Neuronal stem cell (in vitro differentiated cells): ENCODE data around the gene BRSK2.
A peak's percentile ranks its signal among the peaks of the same experiment; 100 is the strongest.

Experiments used
- DNase-seq: peaks from one replicate; pipeline ENCODE4 v3.0.0-alpha.2; 2013; ENCODE audit warnings: low spot score
- H2AFZ ChIP-seq: one replicate; pipeline ENCODE4 v1.6.1; 2013; ENCODE audit warnings: mild to moderate bottlenecking, low read length, inconsistent platforms
- H2AK5ac ChIP-seq: 2 replicates; pipeline ENCODE4 v1.6.1; 2013; ENCODE audit warnings: low read depth, mild to moderate bottlenecking, inconsistent platforms, low read length, moderate library complexity, mixed read lengths
- H2BK120ac ChIP-seq: 2 replicates; pipeline ENCODE4 v1.6.1; 2013; ENCODE audit warnings: low read depth, mild to moderate bottlenecking, inconsistent platforms, low read length, moderate library complexity, mixed read lengths
- H2BK12ac ChIP-seq: one replicate; pipeline ENCODE4 v1.6.1; 2013; ENCODE audit warnings: low read length, inconsistent platforms
- H2BK15ac ChIP-seq: 2 replicates; pipeline ENCODE4 v1.6.1; 2013; ENCODE audit warnings: mild to moderate bottlenecking, low read length, inconsistent platforms, mixed read lengths
- H2BK5ac ChIP-seq: one replicate; pipeline ENCODE4 v1.6.1; 2013; ENCODE audit warnings: inconsistent platforms, mild to moderate bottlenecking, low read length, moderate library complexity
- H3K14ac ChIP-seq: one replicate; pipeline ENCODE4 v1.6.1; 2013; ENCODE audit warnings: low read length, inconsistent platforms
- H3K18ac ChIP-seq: 2 replicates; pipeline ENCODE4 v1.6.1; 2013; ENCODE audit warnings: low read length, inconsistent platforms
- H3K23ac ChIP-seq: 2 replicates; pipeline ENCODE4 v1.6.1; 2013; ENCODE audit warnings: low read depth, mild to moderate bottlenecking, mixed read lengths, low read length, inconsistent platforms; ENCODE audit not compliant: poor library complexity
- H3K27ac ChIP-seq: replicated peaks from 3 replicates; pipeline ENCODE4 v1.5.1; 2013; ENCODE audit warnings: low read length, inconsistent platforms
- H3K27me3 ChIP-seq, 3 experiments: 2 replicates each; pipeline ENCODE4 v1.6.1; 2013; ENCODE audit warnings: low read length in 3 of 3, mild to moderate bottlenecking in 2 of 3, inconsistent platforms in 1 of 3, low read depth in 1 of 3, mixed read lengths in 1 of 3, moderate library complexity in 1 of 3; ENCODE audit not compliant: control insufficient read depth in 3 of 3, insufficient read depth in 3 of 3
- H3K36me3 ChIP-seq, 2 donors: replicated peaks in 1 of 2; 2 replicates each; pipeline ENCODE4 v1.6.1; 2013; ENCODE audit warnings: low read length in 2 of 2; ENCODE audit not compliant: control insufficient read depth in 2 of 2, insufficient read depth in 2 of 2
- H3K4ac ChIP-seq: 2 replicates; pipeline ENCODE4 v1.6.1; 2013; ENCODE audit warnings: inconsistent platforms, mild to moderate bottlenecking, low read length, moderate library complexity
- H3K4me1 ChIP-seq, 2 donors: 1 replicate in 1 of 2; 2 replicates in 1 of 2; pipeline ENCODE4 v1.6.1; 2013; ENCODE audit warnings: low read length in 2 of 2, low read depth in 1 of 2; ENCODE audit not compliant: control insufficient read depth in 2 of 2, insufficient read depth in 1 of 2
- H3K4me2 ChIP-seq: one replicate; pipeline ENCODE4 v1.6.1; 2013; ENCODE audit warnings: mild to moderate bottlenecking, low read length, inconsistent platforms; ENCODE audit not compliant: insufficient read depth, poor library complexity, severe bottlenecking
- H3K4me3 ChIP-seq, 2 donors: 2 replicates each; pipeline ENCODE4 v1.5.1; 2013; ENCODE audit warnings: low read length in 2 of 2, mild to moderate bottlenecking in 2 of 2, inconsistent platforms in 1 of 2, moderate library complexity in 1 of 2
- H3K79me1 ChIP-seq: one replicate; pipeline ENCODE4 v1.6.1; 2013; ENCODE audit warnings: low read depth, mild to moderate bottlenecking, inconsistent platforms, low read length, moderate library complexity
- H3K9ac ChIP-seq: one replicate; pipeline ENCODE4 v1.6.1; 2013; ENCODE audit warnings: mild to moderate bottlenecking, low read depth, low read length, inconsistent platforms; ENCODE audit not compliant: poor library complexity
- H3K9me3 ChIP-seq, 2 donors: replicated peaks in 1 of 2; 2 replicates each; pipeline versions ENCODE3 to v1.6.1; 2013; ENCODE audit warnings: low read length in 2 of 2, mild to moderate bottlenecking in 2 of 2, inconsistent platforms in 1 of 2, low read depth in 1 of 2, mixed read lengths in 1 of 2, moderate library complexity in 1 of 2; ENCODE audit not compliant: control insufficient read depth in 2 of 2, insufficient read depth in 1 of 2
- H4K8ac ChIP-seq: one replicate; pipeline ENCODE4 v1.6.1; 2013; ENCODE audit warnings: low read depth, mild to moderate bottlenecking, inconsistent platforms, low read length, moderate library complexity
- H4K91ac ChIP-seq: one replicate; pipeline ENCODE4 v1.6.1; 2013; ENCODE audit warnings: low read length, low read depth, mild to moderate bottlenecking, inconsistent platforms; ENCODE audit not compliant: poor library complexity
- WGBS, 2 donors: extraction: QIAGEN DNeasy Blood & Tissue Kit; methylation state at CpG; one replicate each; pipeline ENCODE4 v1.1.7; 2013; ENCODE audit warnings: missing lambda C conversion rate in 2 of 2, mixed read lengths in 1 of 2; ENCODE audit not compliant: insufficient read length in 2 of 2, insufficient replicate concordance in 1 of 2; ENCODE audit errors: extremely low coverage in 2 of 2; 5-methylcytosine and 5-hydroxymethylcytosine counted together

The BRSK2 gene

GRCh38 chr11:1372660-1373059, 17.1 kb upstream of the BRSK2 start:
- H3K4me1 ChIP-seq = peaks cover 1 to 3% of the 10 kb centered on the region in 2 donors
- H3K14ac ChIP-seq = no peak overlapping the region
- no peak overlapping the region for H2BK15ac ChIP-seq
- no peak overlapping the region for H2AK5ac ChIP-seq
- no CpG with 5 or more reads among the region's 8 CpGs for WGBS, 2 donors
- no peak overlapping the region for H3K9ac ChIP-seq
- no peaks in the 10 kb centered on the region for H3K36me3 ChIP-seq
- H4K8ac ChIP-seq = no peak overlapping the region
- no peaks in the 10 kb centered on the region for H3K27me3 ChIP-seq
- no peaks in the 10 kb centered on the region for H3K79me1 ChIP-seq
- no peak overlapping the region for H3K27ac ChIP-seq
- no peak overlapping the region for H3K4me3 ChIP-seq
- no peak overlapping the region for H3K18ac ChIP-seq
- H3K23ac ChIP-seq = no peak overlapping the region
- no peak overlapping the region for H3K4ac ChIP-seq
- H2BK5ac ChIP-seq = no peak overlapping the region
- peaks cover 0 to 15% of the 10 kb centered on the region in 2 donors for H3K9me3 ChIP-seq
- no peak overlapping the region for H2BK120ac ChIP-seq
- no peak for DNase-seq
- H3K4me2 ChIP-seq = no peak overlapping the region
- no peak overlapping the region for H4K91ac ChIP-seq
- no peak overlapping the region for H2AFZ ChIP-seq
- H2BK12ac ChIP-seq = no peak overlapping the region

GRCh38 chr11:1373536-1374214, 16.1 kb upstream of the BRSK2 start:
- no peak overlapping the region for H3K4ac ChIP-seq
- H2BK15ac ChIP-seq = no peak overlapping the region
- H3K27me3 ChIP-seq = no peaks in the 10 kb centered on the region
- no peak overlapping the region for H4K91ac ChIP-seq
- no peak overlapping the region for H3K27ac ChIP-seq
- H3K18ac ChIP-seq = peak overlapping the region; percentile 5
- no peak overlapping the region for H3K9ac ChIP-seq
- H3K23ac ChIP-seq = no peak overlapping the region
- no peak overlapping the region for H4K8ac ChIP-seq
- H3K4me2 ChIP-seq = no peak overlapping the region
- H3K14ac ChIP-seq = no peak overlapping the region
- H3K79me1 ChIP-seq = no peaks in the 10 kb centered on the region
- peaks cover 0 to 7% of the 10 kb centered on the region in 2 donors for H3K9me3 ChIP-seq
- no peak overlapping the region for H2AFZ ChIP-seq
- no peak overlapping the region for H2BK120ac ChIP-seq
- H3K36me3 ChIP-seq = no peaks in the 10 kb centered on the region
- H2BK5ac ChIP-seq = no peak overlapping the region
- no peak overlapping the region for H3K4me3 ChIP-seq
- no CpG with 5 or more reads among the region's 22 CpGs for whole genome bisulfite sequencing, 2 donors
- peaks cover 1 to 3% of the 10 kb centered on the region in 2 donors for H3K4me1 ChIP-seq
- no peak for DNase-seq
- H2BK12ac ChIP-seq = no peak overlapping the region
- H2AK5ac ChIP-seq = no peak overlapping the region

- Histone ChIP-seq H3K4me2 (no peak overlapping the region), H3K79me1 (no peaks in the 10 kb centered on the region), H3K23ac (peak overlapping the region; percentile 80), H3K9me3 (peaks cover 0 to 2% of the 10 kb centered on the region in 2 donors), H3K4me1 (peaks cover 1 to 4% of the 10 kb centered on the region in 2 donors), H3K36me3 (no peaks in the 10 kb centered on the region), H3K9ac (no peak overlapping the region), H2BK12ac (no peak overlapping the region), H3K14ac (peak overlapping the region; percentile 71), H2AFZ (no peak overlapping the region), H4K8ac (no peak overlapping the region), H2BK5ac (no peak overlapping the region), H3K27me3 (no peaks in the 10 kb centered on the region), H3K4ac (peak overlapping the region; percentile 66), H4K91ac (no peak overlapping the region), H2BK120ac (no peak overlapping the region), H3K18ac (peak overlapping the region; percentile 57), H2BK15ac (peak overlapping the region; percentile 85), H2AK5ac (peak overlapping the region; percentile 81), H3K27ac (no peak overlapping the region), H3K4me3 (no peak overlapping the region)
- no peak for DNase-seq
- WGBS, 2 donors = no CpG with 5 or more reads among the region's 25 CpGs
Observed at GRCh38 chr11:1375161-1375954, 14.4 kb upstream of the BRSK2 start.

GRCh38 chr11:1375955-1376258, 13.8 kb upstream of the BRSK2 start:
- Histone ChIP-seq H2AFZ (no peak overlapping the region), H3K79me1 (no peaks in the 10 kb centered on the region), H3K4ac (peak overlapping the region; percentile 66), H3K27ac (no peak overlapping the region), H3K14ac (no peak overlapping the region), H3K4me2 (no peak overlapping the region), H3K18ac (no peak overlapping the region), H2BK12ac (no peak overlapping the region), H3K27me3 (no peaks in the 10 kb centered on the region), H3K36me3 (no peaks in the 10 kb centered on the region), H4K8ac (no peak overlapping the region), H3K9me3 (no peaks in the 10 kb centered on the region), H3K4me3 (no peak overlapping the region), H2BK15ac (no peak overlapping the region), H3K23ac (peak overlapping the region; percentile 25), H2BK5ac (no peak overlapping the region), H2BK120ac (no peak overlapping the region), H4K91ac (no peak overlapping the region), H3K4me1 (peaks cover 1 to 5% of the 10 kb centered on the region in 2 donors), H2AK5ac (no peak overlapping the region), H3K9ac (no peak overlapping the region)
- no peak for DNase-seq
- no CpG with 5 or more reads among the region's 17 CpGs for WGBS, 2 donors
